Peyer's patch (tissue), 4 donors: ENCODE measurements around the gene RIIAD1.

ENCODE experiments used
- CTCF ChIP-seq, 6 experiments: fragments of 450-650 bp in 4 of 6; fragments of 200-600 bp in 2 of 6; sonication (generic) in 1 of 6; IDR thresholded peaks; one replicate each; pipeline ENCODE4 v1.5.1; 2017 to 2019; ENCODE audit warnings: antibody characterized with exemption in 6 of 6, mild to moderate bottlenecking in 3 of 6, moderate library complexity in 1 of 6
- POLR2A ChIP-seq, 2 donors: fragments of 450-650 bp; IDR thresholded peaks; one replicate each; pipeline ENCODE4 v1.5.1; 2017; ENCODE audit warnings: antibody characterized with exemption in 2 of 2, mild to moderate bottlenecking in 2 of 2, moderate library complexity in 2 of 2

GRCh38 chr1:151773702-151774101, 52.4 kb downstream of the RIIAD1 start:
- no peak for TF ChIP-seq CTCF (IDR thresholded peaks at IDR 0.05)
- no peak for TF ChIP-seq POLR2A (IDR thresholded peaks at IDR 0.05)
